HUES64 (cell line): ENCODE measurements around the gene ETV7.

Source experiments
- H3K27ac ChIP-seq: 2 replicates; pipeline ENCODE4 v1.7.0; 2013; ENCODE audit warnings: low read depth, low read length, inconsistent platforms
- H3K27me3 ChIP-seq: 2 replicates; pipeline ENCODE4 v1.6.1; 2013; ENCODE audit warnings: mild to moderate bottlenecking, low read length; ENCODE audit not compliant: insufficient read depth
- H3K36me3 ChIP-seq: 2 replicates; pipeline ENCODE4 v1.6.1; 2013; ENCODE audit warnings: mild to moderate bottlenecking, low read length; ENCODE audit not compliant: insufficient read depth
- H3K4me1 ChIP-seq: 2 replicates; pipeline ENCODE4 v1.6.1; 2013; ENCODE audit warnings: mild to moderate bottlenecking, low read length, moderate library complexity; ENCODE audit not compliant: insufficient read depth
- H3K4me3 ChIP-seq: 2 replicates; pipeline ENCODE4 v1.5.1; 2013; ENCODE audit warnings: mild to moderate bottlenecking, low read length, moderate library complexity
- H3K9ac ChIP-seq: 2 replicates; pipeline ENCODE4 v1.6.1; 2013; ENCODE audit warnings: mild to moderate bottlenecking, low read depth, low read length
- H3K9me3 ChIP-seq: 2 replicates; pipeline ENCODE4 v1.6.1; 2013; ENCODE audit warnings: low read depth, low read length; ENCODE audit not compliant: insufficient read depth
- WGBS: fragments of 150-250, 120-280 bp; methylation state at CpG from one replicate; pipeline ENCODE4 v1.1.7; 2013; ENCODE audit warnings: missing lambda C conversion rate; 5-methylcytosine and 5-hydroxymethylcytosine counted together

Gene ETV7

DNA sequence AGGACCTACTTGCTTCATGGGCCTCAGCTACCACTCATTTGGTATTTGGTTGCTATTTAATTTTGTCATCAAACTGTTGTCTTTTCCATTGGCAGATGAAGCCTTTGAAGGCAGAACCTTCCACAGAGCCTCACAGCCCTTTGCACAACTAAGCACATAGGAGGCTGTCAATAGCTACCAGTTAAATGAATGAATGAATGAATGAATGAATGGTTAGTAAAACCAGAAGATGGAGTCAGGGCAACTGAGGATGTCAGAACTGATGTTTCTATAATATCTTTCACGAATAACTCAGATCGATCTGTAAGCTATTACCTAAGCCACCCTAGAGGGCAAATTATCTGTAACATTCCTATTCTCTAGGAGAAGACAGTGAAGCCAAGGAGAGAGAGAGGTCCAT lies 69.8 kb downstream of the ETV7 start:
- no peak overlapping the region for H3K4me3 ChIP-seq
- peaks cover 10% of the 10 kb centered on the region; the same call in 1 of the 2 replicates for H3K4me1 ChIP-seq
- no peak overlapping the region for H3K9ac ChIP-seq
- no peaks in the 10 kb centered on the region for H3K9me3 ChIP-seq
- 100% methylated on average over 2 of the region's 2 CpGs for WGBS
- no peaks in the 10 kb centered on the region for H3K27me3 ChIP-seq
- H3K36me3 ChIP-seq = no peaks in the 10 kb centered on the region
- no peak overlapping the region for H3K27ac ChIP-seq
